ENCODE data around the gene GLIPR2.

Gene GLIPR2

DNA sequence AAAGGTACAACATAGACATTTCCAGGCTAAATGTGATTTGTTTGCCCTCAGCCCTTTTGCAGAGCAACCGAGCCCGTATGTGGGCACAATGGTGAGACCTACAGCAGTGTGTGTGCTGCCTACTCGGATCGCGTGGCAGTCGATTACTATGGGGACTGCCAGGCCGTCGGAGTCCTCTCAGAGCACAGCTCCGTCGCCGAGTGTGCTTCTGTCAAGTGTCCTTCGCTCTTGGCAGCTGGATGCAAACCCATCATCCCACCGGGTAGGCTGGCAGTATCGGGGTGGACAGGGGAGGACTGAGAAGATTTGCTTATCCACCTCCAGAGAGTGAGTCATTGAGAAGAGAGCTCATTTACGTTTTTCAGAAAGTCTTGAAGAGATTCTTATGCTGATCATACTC lies 17.8 kb upstream of the GLIPR2 start:
- no peak for TF ChIP-seq MYC (IDR thresholded peaks at IDR 0.05; ENCODE audit: low read depth, low read length)
- TF ChIP-seq, protein P1, sequence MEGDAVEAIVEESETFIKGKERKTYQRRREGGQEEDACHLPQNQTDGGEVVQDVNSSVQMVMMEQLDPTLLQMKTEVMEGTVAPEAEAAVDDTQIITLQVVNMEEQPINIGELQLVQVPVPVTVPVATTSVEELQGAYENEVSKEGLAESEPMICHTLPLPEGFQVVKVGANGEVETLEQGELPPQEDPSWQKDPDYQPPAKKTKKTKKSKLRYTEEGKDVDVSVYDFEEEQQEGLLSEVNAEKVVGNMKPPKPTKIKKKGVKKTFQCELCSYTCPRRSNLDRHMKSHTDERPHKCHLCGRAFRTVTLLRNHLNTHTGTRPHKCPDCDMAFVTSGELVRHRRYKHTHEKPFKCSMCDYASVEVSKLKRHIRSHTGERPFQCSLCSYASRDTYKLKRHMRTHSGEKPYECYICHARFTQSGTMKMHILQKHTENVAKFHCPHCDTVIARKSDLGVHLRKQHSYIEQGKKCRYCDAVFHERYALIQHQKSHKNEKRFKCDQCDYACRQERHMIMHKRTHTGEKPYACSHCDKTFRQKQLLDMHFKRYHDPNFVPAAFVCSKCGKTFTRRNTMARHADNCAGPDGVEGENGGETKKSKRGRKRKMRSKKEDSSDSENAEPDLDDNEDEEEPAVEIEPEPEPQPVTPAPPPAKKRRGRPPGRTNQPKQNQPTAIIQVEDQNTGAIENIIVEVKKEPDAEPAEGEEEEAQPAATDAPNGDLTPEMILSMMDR (IDR thresholded peaks at IDR 0.05; ENCODE audit: low read depth, low read length), result no peak
- no peak for DNase-seq (ENCODE audit: low read depth)
- no peak overlapping the region for H3K4me3 ChIP-seq (ENCODE audit: low read depth, low read length)

- H3K4me3 ChIP-seq (ENCODE audit: low read depth, low read length), result no peak overlapping the region
- TF ChIP-seq MYC (IDR thresholded peaks at IDR 0.05; ENCODE audit: low read depth, low read length) (no peak), POLR2A (IDR thresholded peaks at IDR 0.05; ENCODE audit: extremely low read depth, insufficient read length) (no peak)
- TF ChIP-seq, protein P1 (IDR thresholded peaks at IDR 0.05; ENCODE audit: low read depth, low read length), result no peak
- TF ChIP-seq, protein P2, sequence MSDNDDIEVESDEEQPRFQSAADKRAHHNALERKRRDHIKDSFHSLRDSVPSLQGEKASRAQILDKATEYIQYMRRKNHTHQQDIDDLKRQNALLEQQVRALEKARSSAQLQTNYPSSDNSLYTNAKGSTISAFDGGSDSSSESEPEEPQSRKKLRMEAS (IDR thresholded peaks at IDR 0.05; ENCODE audit: low read depth, low read length), result no peak
- DNase-seq (ENCODE audit: low read depth), result no peak
Observed at GRCh38 chr9:36119476-36119875, 17.1 kb upstream of the GLIPR2 start.

DNA sequence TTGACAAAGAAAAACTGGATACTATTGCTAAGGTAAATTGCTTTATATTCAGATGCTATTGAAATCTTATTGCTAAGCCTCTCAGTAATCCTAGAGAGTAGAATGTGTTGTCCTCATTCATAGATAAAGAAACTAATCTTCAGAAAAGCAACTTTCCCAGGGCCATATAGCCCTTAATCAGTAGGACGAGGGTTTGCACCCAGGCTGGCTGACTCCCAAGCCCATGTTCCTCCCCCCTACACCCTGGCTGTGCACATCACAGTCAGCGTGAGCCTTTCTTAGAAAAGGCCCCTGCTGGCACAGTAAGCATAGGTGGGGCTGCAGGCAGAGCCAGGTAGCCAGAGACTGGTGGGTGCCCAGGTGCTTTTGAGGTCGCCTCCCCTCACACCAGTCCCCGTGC lies 15.8 kb upstream of the GLIPR2 start:
- TF ChIP-seq, protein P1 (IDR thresholded peaks at IDR 0.05; ENCODE audit: low read depth, low read length), result no peak
- TF ChIP-seq MYC (IDR thresholded peaks at IDR 0.05; ENCODE audit: low read depth, low read length) (no peak), POLR2A (IDR thresholded peaks at IDR 0.05; ENCODE audit: extremely low read depth, insufficient read length) (no peak)
- TF ChIP-seq, protein P2 (IDR thresholded peaks at IDR 0.05; ENCODE audit: low read depth, low read length), result no peak

GRCh38 chr9:36121971-36122370 lies 14.6 kb upstream of the GLIPR2 start:
- TF ChIP-seq MYC (IDR thresholded peaks at IDR 0.05; ENCODE audit: low read depth, low read length) (no peak), POLR2A (IDR thresholded peaks at IDR 0.05; ENCODE audit: extremely low read depth, insufficient read length) (no peak)
- TF ChIP-seq, protein P2 (IDR thresholded peaks at IDR 0.05; ENCODE audit: low read depth, low read length), result no peak
- TF ChIP-seq, protein P1 (IDR thresholded peaks at IDR 0.05; ENCODE audit: low read depth, low read length), result no peak

More for the DNA sequence above, 15.8 kb upstream of the GLIPR2 start:
- H3K4me3 ChIP-seq (ENCODE audit: low read depth, low read length), result no peak overlapping the region
- no peak for DNase-seq (ENCODE audit: low read depth)

DNA sequence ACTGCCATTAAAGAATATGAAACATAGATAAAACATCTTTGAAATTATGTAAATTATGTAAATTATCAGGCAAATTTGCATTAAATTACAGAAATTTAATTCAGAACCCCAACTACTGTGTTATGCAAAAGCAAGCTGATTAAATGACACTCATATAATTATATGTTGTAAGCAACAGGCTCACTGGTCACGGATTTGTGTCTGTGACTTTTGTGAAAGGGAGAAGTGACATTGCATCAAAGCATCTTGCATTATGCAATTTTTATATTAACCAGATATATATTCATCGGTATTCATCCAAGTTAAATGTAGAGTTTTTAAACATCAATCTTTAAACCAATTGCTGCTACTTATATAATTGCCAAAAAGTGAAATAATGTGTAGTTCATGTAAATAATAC lies 13.0 kb upstream of the GLIPR2 start:
- TF ChIP-seq, protein P1 (IDR thresholded peaks at IDR 0.05; ENCODE audit: low read depth, low read length), result no peak
- TF ChIP-seq MYC (IDR thresholded peaks at IDR 0.05; ENCODE audit: low read depth, low read length) (no peak), POLR2A (IDR thresholded peaks at IDR 0.05; ENCODE audit: extremely low read depth, insufficient read length) (no peak)
- TF ChIP-seq, protein P2 (IDR thresholded peaks at IDR 0.05; ENCODE audit: low read depth, low read length), result no peak
- no peak for DNase-seq (ENCODE audit: low read depth)
- no peak overlapping the region for H3K4me3 ChIP-seq (ENCODE audit: low read depth, low read length)

More at GRCh38 chr9:36121971-36122370, 14.6 kb upstream of the GLIPR2 start:
- DNase-seq (ENCODE audit: low read depth), result no peak
- H3K4me3 ChIP-seq (ENCODE audit: low read depth, low read length), result no peak overlapping the region
